PC-9 (cell line): ENCODE measurements around the gene PHOSPHO2.

ENCODE experiments used
- EZH2 ChIP-seq: fragments of 200-600 bp; sonication (generic); IDR thresholded peaks from 2 replicates; pipeline ENCODE4 v1.8.0; 2017; ENCODE audit warnings: antibody characterized with exemption, low read depth
- TF ChIP-seq, protein P1 (sequence below): fragments of 200-600 bp; sonication (generic); conservative IDR thresholded peaks from 2 replicates; pipeline ENCODE4 v1.6.1; 2017; ENCODE audit warnings: mixed run types, antibody characterized with exemption, mild to moderate bottlenecking, moderate library complexity

DNA sequence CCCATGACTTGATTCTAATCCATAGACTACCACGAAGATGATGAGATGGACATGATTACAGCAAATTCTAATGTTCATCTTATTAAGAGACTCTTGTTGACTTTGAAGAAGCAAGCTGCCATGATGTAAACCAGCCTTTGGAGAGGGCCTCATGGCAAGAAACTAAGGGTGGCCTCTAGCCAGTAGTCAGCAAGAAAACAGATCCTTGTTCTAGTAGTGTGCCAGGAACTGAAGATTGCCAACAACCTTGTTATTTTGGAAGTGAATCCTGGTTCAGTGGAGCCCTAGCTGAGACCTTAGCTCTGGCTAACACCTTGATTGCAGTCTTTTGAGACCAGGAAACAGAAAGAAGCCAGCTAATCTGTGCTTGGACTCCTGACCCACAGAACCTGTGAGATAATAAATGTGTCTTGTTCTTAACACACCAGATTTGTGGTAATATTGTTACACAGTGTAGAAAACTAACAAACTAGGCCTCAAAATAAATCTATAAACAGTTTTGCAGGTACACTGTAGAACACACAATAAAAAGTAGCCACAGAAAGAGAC is 10.0 kb downstream of the PHOSPHO2 start:
- TF ChIP-seq, protein P1, sequence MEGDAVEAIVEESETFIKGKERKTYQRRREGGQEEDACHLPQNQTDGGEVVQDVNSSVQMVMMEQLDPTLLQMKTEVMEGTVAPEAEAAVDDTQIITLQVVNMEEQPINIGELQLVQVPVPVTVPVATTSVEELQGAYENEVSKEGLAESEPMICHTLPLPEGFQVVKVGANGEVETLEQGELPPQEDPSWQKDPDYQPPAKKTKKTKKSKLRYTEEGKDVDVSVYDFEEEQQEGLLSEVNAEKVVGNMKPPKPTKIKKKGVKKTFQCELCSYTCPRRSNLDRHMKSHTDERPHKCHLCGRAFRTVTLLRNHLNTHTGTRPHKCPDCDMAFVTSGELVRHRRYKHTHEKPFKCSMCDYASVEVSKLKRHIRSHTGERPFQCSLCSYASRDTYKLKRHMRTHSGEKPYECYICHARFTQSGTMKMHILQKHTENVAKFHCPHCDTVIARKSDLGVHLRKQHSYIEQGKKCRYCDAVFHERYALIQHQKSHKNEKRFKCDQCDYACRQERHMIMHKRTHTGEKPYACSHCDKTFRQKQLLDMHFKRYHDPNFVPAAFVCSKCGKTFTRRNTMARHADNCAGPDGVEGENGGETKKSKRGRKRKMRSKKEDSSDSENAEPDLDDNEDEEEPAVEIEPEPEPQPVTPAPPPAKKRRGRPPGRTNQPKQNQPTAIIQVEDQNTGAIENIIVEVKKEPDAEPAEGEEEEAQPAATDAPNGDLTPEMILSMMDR: no peak
- TF ChIP-seq EZH2: no peak
